Loucy (cell line): Measurements from ENCODE around the gene CTAGE6.
"Not testable (repeated sequence)": the region's sequence is repeated elsewhere in the genome, so short reads cannot be mapped to it uniquely, and the experiment has no call there.

ENCODE experiments used
- CTCF ChIP-seq: fragments of 200-600 bp; sonication (generic); conservative IDR thresholded peaks from 2 replicates; pipeline ENCODE4 v1.5.1; 2014; ENCODE audit warnings: mild to moderate bottlenecking, antibody characterized with exemption, low read length
- EZH2phosphoT487 ChIP-seq: fragments of 200-600 bp; IDR thresholded peaks from 2 replicates; pipeline ENCODE4 v1.6.1; 2018; ENCODE audit warnings: antibody characterized with exemption, mild to moderate bottlenecking, moderate library complexity, borderline replicate concordance

GRCh38 chr7:143715543-143716193, 41.8 kb downstream of the CTAGE6 start:
- TF ChIP-seq CTCF, EZH2phosphoT487: not testable (repeated sequence)
